Upper lobe of left lung (tissue), 6 donors: ENCODE data around the gene SLC44A4. TPM values are rescaled to one million over a fixed set of nuclear protein-coding genes. Genes with fewer than 3 reads are reported as not detected.
"Not testable (repeated sequence)": the region's sequence is repeated elsewhere in the genome, so short reads cannot be mapped to it uniquely, and the experiment has no call there.

Source experiments
- ATAC-seq, 2 donors: fragments of 200-7000 bp; cut with Tn5 transposase; one replicate each; pipeline ENCODE4 v1.9.1; 2022; ENCODE audit warnings: mild to moderate bottlenecking in 2 of 2, moderate library complexity in 2 of 2; ENCODE audit not compliant: low FRiP score in 2 of 2
- DNase-seq, 2 donors: peaks; one replicate each; pipeline ENCODE4 v3.0.0-alpha.2; 2019 to 2020
- H3K27ac ChIP-seq, 4 donors: fragments of 200-600 bp; sonication (generic); one replicate each; pipeline ENCODE4 v1.5.1; 2016 to 2019
- H3K27me3 ChIP-seq, 4 donors: fragments of 200-600 bp; sonication (generic); one replicate each; pipeline ENCODE4 v1.5.1; 2017 to 2019
- H3K36me3 ChIP-seq, 4 donors: fragments of 200-600 bp; sonication (generic); one replicate each; pipeline ENCODE4 v1.5.1; 2016 to 2019
- H3K4me1 ChIP-seq, 4 donors: fragments of 200-600 bp; sonication (generic); one replicate each; pipeline ENCODE4 v1.5.1; 2018 to 2019
- H3K4me3 ChIP-seq, 4 donors: fragments of 200-600 bp; sonication (generic); one replicate each; pipeline ENCODE4 v1.5.1; 2017 to 2019; ENCODE audit warnings: mild to moderate bottlenecking in 2 of 4, moderate library complexity in 1 of 4
- H3K9me3 ChIP-seq, 4 donors: fragments of 200-600 bp; sonication (generic); one replicate each; pipeline ENCODE4 v1.5.1; 2018 to 2019
- CTCF ChIP-seq, 6 experiments: fragments of 450-650 bp in 4 of 6; fragments of 200-600 bp in 2 of 6; sonication (generic) in 2 of 6; IDR thresholded peaks; one replicate each; pipeline ENCODE4 v1.5.1; 2016 to 2019; ENCODE audit warnings: antibody characterized with exemption in 6 of 6
- EP300 ChIP-seq, 4 donors: sonication (generic); formaldehyde crosslinking; IDR thresholded peaks; one replicate each; pipeline ENCODE4 v1.5.1; 2017; ENCODE audit warnings: antibody characterized with exemption in 4 of 4, control low read depth in 2 of 4
- POLR2A ChIP-seq, 4 donors: fragments of 450-650 bp; IDR thresholded peaks; one replicate each; pipeline ENCODE4 v1.5.1; 2016 to 2017; ENCODE audit warnings: antibody characterized with exemption in 4 of 4, mild to moderate bottlenecking in 2 of 4
- POLR2AphosphoS5 ChIP-seq, 2 donors: sonication (generic); formaldehyde crosslinking; IDR thresholded peaks; one replicate each; pipeline ENCODE4 v1.5.1; 2017; ENCODE audit warnings: antibody characterized with exemption in 2 of 2
- WGBS, 2 donors: methylation state at CpG; one replicate each; pipeline ENCODE4 v1.1.5; 2017 to 2018; 5-methylcytosine and 5-hydroxymethylcytosine counted together
- total RNA-seq, 6 donors: library from RNA; depleted of rRNA in 4 of 6; stranded (reverse); fragments of >200 nt in 4 of 6; gene quantifications; one replicate each; pipeline versions ENCODE4 v1.1.0 to v1.2.1, GENCODE V29; 2016 to 2021
- donor health status: DM: no; HTN: no; CAD: no; lungs with moderate emphysema.
- donor health status: DM: no; HTN: yes; CAD: no; lungs with severe emphysema.

The SLC44A4 gene
- total RNA-seq, 6 donors from 2014 or later: 19.1 to 84.2 (median 42.0) TPM

GRCh38 chr6:31860349-31860748 lies 18.4 kb downstream of the SLC44A4 start:
- peaks cover 10 to 44% (median 31%) of the 10 kb centered on the region in 4 donors for H3K36me3 ChIP-seq
- DNase-seq: no peak
- no peak for TF ChIP-seq POLR2A (IDR thresholded peaks at IDR 0.05)
- no peak for TF ChIP-seq CTCF (IDR thresholded peaks at IDR 0.05)
- TF ChIP-seq POLR2AphosphoS5 (IDR thresholded peaks at IDR 0.05): no peak
- TF ChIP-seq EP300 (IDR thresholded peaks at IDR 0.05): no peak
- H3K4me1 ChIP-seq: peaks cover 16 to 38% (median 24%) of the 10 kb centered on the region in 4 donors
- H3K4me3 ChIP-seq: no peak overlapping the region
- H3K9me3 ChIP-seq: no peaks in the 10 kb centered on the region
- 97% methylated on average over 13 of the region's 13 CpGs for whole genome bisulfite sequencing, 2 donors
- no peaks in the 10 kb centered on the region for H3K27me3 ChIP-seq
- H3K27ac ChIP-seq: no peak overlapping the region
- ATAC-seq: no peak

DNA sequence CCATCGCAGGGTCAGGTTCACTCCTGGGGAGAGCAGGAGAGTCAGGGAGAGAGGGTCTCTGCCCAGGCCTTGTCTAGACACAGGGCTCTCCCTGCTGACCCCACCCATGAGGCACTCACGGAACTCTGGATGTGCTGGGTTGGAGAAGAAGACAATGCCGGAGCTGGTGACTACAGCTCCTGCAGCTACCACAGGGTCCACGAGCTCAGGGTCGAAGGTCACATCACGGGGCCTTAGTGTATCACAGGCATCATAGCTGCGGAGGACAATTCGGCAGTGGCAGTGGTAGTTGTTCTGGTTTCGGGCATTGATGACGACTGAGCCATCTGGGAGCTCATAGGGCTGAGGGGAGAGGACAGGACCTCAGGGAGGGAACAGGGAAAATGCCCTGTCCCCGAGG lies 18.9 kb downstream of the SLC44A4 start:
- ATAC-seq: no peak
- Histone ChIP-seq H3K4me1 (peaks cover 16 to 37% (median 24%) of the 10 kb centered on the region in 4 donors), H3K4me3 (no peak overlapping the region), H3K36me3 (peaks cover 10 to 44% (median 31%) of the 10 kb centered on the region in 4 donors), H3K9me3 (no peaks in the 10 kb centered on the region), H3K27ac (no peak overlapping the region), H3K27me3 (no peaks in the 10 kb centered on the region)
- TF ChIP-seq POLR2AphosphoS5 (IDR thresholded peaks at IDR 0.05): no peak
- no peak for TF ChIP-seq POLR2A (IDR thresholded peaks at IDR 0.05)
- WGBS, 2 donors: 90 to 92% methylated on average over 11 of the region's 11 CpGs
- DNase-seq: no peak

GRCh38 chr6:31858707-31859106 lies 20.1 kb downstream of the SLC44A4 start:
- Histone ChIP-seq H3K4me3 (no peak overlapping the region), H3K9me3 (no peaks in the 10 kb centered on the region), H3K36me3 (peaks cover 10 to 44% (median 31%) of the 10 kb centered on the region in 4 donors), H3K27ac (no peak overlapping the region), H3K4me1 (peaks cover 15 to 25% (median 16%) of the 10 kb centered on the region in 4 donors), H3K27me3 (no peaks in the 10 kb centered on the region)
- TF ChIP-seq EP300 (IDR thresholded peaks at IDR 0.05): no peak
- no peak for TF ChIP-seq POLR2AphosphoS5 (IDR thresholded peaks at IDR 0.05)
- TF ChIP-seq POLR2A (IDR thresholded peaks at IDR 0.05): no peak
- no peak for TF ChIP-seq CTCF (IDR thresholded peaks at IDR 0.05)
- ATAC-seq (no peak), DNase-seq (no peak)
- WGBS, 2 donors: 89 to 90% methylated on average over 8 of the region's 8 CpGs

DNA sequence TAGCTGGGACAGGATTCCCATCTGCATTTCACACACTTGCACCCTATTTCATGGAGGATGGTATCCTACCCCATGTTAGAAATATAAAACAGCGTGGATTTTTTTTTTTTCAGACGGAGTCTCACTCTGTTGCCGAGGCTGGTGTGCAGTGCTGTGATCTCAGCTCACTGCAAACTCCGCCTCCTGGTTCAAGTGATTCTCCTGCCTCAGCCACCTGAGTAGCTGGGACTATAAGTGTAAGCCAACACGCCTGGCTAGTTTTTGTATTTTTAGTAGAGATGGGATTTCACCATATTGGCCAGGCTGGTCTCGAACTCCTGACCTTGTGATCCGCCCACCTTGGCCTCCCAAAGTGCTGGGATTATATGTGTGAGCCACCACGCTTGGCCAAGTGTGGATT lies 21.0 kb downstream of the SLC44A4 start:
- not testable (repeated sequence) for DNase-seq, H3K27me3 ChIP-seq, H3K9me3 ChIP-seq, H3K27ac ChIP-seq, ATAC-seq, H3K4me3 ChIP-seq
- peaks cover 9 to 18% (median 9%) of the 10 kb centered on the region in 4 donors for H3K4me1 ChIP-seq
- WGBS, 2 donors: 86 to 89% methylated on average over 8 of the region's 8 CpGs
- H3K36me3 ChIP-seq: peaks cover 10 to 44% (median 31%) of the 10 kb centered on the region in 4 donors

GRCh38 chr6:31851980-31852718 lies 26.6 kb downstream of the SLC44A4 start:
- H3K4me1 ChIP-seq, H3K27ac ChIP-seq, H3K4me3 ChIP-seq, H3K27me3 ChIP-seq, H3K36me3 ChIP-seq, ATAC-seq, H3K9me3 ChIP-seq, DNase-seq: not testable (repeated sequence)
- 87 to 88% methylated on average over 16 to 22 of the region's 35 CpGs for WGBS, 2 donors

DNA sequence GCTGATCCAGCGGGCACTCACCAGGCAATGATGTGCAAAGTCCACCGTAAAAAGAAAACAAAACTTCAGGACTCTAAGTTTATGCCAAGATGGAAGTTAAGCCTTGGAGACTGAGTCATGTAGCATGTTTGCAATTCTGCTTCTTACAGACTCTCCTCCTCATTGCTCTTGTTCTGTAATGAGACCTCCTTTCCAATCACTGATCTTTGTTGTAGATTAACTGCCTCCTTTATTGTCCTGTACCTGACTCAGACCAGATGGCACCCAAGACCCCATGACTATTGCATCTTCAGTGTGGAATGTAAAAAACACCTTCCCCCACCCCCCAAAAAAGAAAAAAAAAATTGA lies 27.3 kb downstream of the SLC44A4 start:
- Histone ChIP-seq H3K27me3 (no peaks in the 10 kb centered on the region), H3K9me3 (no peaks in the 10 kb centered on the region), H3K4me1 (no peaks in the 10 kb centered on the region), H3K4me3 (no peak overlapping the region), H3K27ac (no peak overlapping the region), H3K36me3 (no peaks in the 10 kb centered on the region)
- ATAC-seq: no peak
- TF ChIP-seq CTCF (IDR thresholded peaks at IDR 0.05): no peak
- no peak for TF ChIP-seq EP300 (IDR thresholded peaks at IDR 0.05)
- no peak for TF ChIP-seq POLR2AphosphoS5 (IDR thresholded peaks at IDR 0.05)
- 78 to 86% methylated on average over 2 of the region's 2 CpGs for WGBS, 2 donors
- DNase-seq: no peak
